ENCODE results near the gene SSC5D.
A peak's percentile ranks its signal among the peaks of the same experiment; 100 is the strongest.

SSC5D gene

DNA sequence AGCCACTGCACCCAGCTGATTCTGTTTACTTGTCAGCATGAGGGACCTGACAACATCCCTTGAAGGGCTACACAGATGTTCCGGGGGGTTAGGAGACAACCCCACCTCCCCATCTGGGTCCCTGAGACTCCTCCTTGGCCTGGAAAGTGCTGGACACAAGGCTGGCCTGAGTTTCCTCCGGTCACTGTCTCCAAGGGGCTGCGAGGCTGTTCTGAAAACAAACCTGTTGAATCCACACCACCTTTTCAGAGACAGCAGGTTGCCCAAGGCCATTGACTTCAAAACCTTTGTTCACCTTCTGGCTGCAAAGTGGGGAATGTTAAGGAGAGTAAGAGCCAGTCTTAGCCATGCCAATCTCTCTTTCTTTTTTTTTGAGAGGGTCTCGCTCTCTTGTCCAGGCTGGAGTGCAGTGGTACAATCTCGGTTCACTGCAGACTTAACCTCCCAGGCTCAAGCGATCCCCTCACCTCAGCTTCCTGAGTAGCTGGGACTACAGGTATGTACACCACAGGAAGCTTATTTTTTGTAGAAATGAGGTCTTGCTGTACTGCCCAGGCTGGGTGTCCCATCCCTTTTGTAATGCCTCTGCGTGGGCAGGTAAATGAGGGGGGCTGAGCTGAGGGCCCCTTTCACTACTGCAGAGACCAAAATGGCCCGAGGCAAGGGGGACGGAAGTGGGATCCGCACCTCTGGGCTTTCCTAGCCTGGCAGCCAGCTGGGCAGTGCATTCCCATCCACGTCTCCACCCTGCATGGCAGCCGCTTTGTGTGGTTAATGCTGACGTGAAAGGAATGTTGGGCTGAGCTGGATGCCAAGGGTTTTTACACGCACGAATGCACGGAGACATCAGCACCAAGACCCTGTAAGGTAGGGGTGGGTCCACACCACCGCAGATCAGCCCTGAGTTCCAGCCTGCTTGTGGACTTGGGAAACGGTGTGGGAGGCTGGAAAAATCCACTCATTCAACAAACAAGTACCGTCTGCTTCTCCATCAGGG lies 13.7 kb upstream of the SSC5D start:
- DNase-seq, result no peak

DNA sequence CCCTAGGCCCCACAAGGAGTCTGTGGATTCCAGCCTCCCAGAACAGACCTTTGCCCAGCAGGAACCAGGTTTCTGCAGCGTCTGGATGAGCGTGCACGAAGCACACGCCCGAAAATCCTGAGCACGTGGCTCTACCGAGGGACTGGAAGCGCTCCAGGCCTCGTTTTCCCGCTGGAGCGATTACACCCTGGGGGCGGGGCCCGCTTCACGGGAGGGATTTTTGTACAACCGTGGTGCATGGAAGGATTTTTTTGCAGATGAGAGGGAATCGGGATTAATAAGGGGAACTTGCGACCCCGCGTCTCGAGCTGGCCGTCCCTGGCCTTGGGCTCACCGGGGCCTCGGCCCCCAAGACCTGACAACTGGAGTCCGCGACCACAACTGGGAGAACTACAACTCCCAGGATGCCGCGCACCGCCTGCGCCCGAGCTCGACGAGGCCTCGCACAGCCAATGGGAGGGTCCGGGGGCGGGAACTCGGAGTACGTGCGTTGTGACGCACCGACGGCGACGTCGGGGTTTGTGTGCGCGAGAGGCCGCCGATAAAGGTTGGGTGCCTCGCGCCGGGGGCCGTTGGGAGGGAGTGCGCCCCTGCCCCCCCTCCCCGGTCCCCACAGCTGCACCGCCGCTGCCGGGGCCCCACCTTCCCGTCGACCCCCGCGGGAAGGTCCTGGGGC lies 12.0 kb upstream of the SSC5D start, which contains the start of gene ZNF628:
Gene ZNF628 (plus strand): TSS at position 518 of the 676 bp plus-strand sequence. CDS start 3,294 bp downstream, outside the sequence.
- peak; percentile 97 for DNase-seq

DNA sequence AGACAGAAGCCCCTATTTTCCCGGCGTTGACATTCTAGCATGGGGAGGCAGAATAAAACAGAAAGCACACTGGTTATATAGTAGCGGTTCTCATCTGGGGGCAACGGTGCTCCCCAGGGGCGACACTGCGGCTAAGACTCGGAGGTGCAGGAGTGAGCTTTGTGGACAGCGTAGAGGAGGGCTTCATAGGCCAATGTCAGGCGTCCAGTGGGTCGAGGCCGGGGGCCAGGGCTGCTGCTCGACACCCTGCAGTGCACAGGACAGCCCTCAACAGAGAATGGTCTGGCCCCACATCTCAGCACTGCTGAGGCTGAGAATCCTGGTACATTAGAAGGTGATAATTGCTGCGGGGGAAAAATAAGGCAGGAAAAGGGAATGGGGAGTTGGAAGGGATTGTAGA lies 10.3 kb upstream of the SSC5D start:
- DNase-seq, result no peak

DNA sequence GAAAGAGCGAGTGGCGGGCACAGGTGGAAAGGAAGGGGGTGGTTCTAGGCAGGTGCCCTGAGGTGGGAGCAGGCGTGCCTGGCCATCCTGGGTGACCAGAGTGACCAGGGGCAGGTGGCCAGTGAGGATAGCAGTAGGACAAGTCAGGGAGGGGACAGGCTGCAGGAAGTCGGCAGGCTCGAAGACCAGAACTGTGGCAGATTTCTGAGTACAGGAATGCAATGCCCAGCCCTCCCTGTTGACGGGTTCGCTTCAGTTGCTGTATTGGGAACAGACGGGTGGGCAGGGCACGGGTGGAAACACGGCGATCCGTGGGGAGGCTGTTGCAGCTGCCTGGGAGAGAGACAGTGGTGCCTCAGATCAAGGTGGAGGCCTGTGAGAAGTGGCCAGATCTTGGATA lies 9.9 kb upstream of the SSC5D start:
- no peak for DNase-seq

DNA sequence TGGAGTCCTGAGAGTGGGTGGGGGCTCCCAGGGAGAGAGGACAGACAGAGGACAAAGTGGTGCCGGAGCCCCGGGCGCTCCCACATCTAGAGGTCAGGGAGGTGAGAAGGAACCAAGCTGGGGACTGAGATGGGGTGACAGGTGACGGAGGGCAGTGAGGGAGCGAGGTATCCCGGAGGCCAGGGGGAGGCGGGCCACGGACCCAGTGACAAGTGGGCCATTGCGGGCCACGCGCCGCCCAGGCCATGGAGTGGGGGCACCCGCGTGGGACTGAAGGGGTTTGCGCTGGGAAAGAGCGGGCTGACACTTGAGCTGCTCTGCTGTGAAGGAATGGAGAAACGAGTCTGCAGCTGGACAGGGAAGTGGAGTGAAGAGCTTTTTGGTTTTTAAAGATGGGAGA lies 9.2 kb upstream of the SSC5D start:
- DNase-seq, result no peak

DNA sequence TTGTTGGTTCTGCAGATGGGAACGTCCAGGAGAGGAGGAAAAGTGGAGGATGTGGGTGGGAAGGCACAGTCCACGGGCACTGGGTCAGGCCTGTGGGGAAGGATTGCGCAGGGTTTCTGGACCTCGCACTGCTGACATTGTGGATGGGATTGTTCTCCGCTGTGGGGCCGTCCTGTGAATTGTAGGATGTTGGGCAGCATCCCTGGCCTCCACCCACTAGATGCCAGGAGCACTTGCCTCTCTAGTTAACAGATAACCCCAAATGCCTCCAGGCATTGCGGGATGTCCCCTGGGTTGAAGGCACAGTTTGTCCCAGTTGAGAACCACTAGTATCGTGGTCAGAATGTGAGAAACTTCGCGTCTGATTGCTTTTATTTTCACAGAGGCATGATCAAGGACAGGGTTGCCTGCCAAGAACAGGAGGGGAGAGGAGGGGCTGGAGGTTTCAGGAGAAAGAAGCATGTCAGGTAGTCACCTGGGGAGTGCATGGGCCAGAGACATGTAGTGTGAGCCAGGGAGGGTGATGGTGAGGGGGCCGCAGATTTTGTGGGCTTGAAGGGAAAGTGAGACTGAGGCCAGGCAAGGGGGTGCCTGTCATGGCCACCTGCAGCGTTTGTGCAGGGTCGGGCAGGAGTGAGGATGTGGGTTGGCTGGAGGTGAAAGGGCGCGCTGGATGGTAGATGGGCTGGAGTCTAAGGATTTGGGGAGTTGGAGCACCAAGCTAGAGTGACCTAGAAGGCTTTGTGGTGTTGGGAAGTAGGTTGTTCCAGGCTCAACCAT lies 8.6 kb upstream of the SSC5D start:
- DNase-seq, result no peak

DNA sequence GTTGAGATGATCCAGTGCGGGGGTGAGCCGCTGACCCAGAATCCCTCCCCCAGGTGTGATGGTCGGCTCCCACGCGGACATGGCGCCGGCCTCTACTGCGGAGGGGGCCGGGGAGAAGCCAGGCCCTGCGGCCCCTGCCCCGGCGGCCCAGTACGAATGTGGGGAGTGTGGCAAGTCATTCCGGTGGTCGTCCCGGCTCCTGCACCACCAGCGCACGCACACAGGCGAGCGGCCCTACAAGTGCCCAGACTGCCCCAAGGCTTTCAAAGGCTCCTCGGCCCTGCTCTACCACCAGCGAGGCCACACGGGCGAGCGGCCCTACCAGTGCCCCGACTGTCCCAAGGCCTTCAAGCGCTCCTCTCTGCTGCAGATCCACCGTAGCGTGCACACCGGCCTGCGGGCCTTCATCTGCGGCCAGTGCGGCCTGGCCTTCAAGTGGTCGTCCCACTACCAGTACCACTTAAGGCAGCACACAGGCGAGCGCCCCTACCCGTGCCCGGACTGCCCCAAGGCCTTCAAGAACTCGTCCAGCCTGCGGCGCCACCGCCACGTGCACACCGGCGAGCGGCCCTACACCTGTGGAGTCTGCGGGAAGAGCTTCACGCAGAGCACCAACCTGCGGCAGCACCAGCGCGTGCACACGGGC lies 7.0 kb upstream of the SSC5D start:
- no peak for DNase-seq

DNA sequence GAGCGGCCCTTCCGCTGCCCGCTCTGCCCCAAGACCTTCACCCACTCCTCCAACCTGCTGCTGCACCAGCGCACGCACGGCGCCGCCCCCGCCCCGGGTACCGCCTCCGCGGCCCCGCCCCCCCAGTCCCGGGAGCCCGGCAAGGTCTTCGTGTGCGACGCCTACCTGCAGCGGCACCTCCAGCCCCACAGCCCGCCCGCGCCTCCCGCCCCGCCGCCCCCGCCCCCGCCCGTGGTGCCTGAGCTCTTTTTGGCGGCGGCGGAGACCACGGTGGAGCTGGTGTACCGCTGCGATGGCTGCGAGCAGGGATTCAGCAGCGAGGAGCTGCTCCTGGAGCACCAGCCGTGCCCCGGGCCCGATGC lies 6.5 kb upstream of the SSC5D start:
- DNase-seq, result no peak

DNA sequence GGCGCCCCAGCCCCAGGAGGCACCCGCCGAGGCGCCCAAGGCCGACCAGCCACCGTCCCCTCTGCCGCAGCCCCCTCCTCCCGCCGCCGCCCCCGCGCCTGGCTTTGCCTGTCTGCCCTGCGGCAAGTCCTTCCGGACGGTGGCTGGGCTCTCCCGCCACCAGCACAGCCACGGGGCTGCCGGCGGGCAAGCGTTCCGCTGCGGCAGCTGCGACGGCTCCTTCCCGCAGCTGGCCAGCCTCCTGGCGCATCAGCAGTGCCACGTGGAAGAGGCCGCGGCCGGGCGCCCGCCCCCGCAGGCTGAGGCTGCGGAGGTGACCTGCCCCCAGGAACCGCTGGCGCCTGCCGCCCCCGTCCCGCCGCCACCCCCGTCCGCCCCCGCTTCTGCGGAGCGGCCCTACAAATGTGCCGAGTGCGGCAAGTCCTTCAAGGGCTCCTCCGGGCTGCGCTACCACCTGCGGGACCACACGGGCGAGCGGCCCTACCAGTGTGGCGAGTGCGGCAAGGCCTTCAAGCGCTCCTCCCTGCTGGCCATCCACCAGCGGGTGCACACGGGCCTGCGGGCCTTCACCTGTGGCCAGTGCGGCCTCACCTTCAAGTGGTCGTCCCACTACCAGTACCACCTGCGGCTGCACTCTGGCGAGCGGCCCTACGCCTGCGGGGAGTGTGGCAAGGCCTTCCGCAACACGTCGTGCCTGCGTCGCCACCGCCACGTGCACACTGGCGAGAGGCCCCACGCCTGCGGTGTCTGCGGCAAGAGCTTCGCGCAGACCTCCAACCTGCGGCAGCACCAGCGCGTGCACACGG lies 5.9 kb upstream of the SSC5D start:
- no peak for DNase-seq

DNA sequence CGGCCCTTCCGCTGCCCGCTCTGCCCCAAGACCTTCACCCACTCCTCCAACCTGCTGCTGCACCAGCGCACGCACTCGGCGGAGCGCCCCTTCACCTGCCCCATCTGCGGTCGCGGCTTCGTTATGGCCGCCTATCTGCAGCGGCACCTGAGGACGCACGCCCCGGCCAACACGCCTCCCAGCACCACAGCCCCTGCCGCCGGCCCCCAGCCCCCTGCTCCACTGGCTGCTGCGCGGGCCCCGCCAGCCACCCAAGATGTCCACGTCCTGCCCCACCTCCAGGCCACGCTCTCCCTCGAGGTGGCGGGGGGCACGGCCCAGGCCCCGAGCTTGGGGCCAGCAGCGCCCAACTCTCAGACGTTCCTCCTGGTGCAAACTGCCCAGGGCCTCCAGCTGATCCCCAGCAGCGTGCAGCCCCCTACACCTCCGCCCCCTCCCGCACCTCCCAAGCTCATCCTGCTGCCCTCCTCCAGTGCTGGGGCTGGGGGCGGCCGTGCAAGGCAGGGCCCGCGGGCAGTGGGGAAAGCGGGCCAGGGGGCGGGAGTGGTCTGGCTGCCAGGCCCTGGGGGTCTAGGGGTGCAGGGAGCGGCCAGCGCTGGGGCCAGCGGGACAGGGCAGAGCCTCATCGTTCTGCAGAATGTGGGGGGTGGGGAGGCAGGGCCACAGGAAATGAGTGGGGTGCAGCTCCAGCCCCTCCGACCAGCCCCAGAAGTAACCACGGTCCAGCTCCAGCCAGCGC lies 5.1 kb upstream of the SSC5D start:
- no peak for DNase-seq

DNA sequence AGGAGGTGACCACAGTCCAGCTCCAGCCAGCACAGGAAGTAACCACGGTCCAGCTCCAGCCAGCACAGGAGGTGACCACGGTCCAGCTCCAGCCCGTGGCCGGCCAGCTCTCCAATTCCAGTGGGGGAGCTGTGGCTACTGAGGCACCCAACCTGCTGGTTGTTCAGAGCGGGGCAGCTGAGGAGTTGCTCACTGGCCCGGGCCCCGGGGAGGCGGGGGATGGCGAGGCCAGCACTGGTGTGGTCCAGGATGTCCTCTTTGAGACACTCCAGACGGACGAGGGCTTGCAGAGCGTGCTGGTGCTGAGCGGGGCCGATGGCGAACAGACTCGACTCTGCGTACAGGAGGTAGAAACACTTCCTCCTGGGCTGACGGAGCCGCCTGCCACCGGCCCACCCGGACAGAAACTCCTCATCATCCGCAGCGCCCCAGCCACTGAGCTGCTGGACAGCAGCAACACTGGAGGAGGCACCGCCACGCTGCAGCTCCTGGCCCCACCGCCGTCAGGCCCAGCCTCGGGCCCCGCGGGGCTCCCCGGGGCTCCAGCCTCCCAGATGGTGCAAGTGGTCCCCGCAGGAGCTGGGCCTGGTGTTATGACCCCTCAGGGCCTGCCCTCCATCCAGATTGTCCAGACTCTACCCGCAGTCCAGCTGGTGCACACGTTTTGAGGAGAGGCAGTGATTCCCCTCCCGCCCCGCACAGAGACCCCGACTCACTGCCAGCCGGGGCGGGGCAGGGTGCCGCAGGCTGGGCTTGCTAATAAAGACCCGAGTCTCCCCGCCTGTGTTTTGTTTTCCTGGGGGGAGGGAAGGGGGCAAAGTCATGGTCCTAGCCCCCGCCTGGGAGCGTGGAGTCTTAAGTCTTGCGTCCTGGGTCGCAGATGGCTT lies 4.3 kb upstream of the SSC5D start:
- DNase-seq, result no peak

DNA sequence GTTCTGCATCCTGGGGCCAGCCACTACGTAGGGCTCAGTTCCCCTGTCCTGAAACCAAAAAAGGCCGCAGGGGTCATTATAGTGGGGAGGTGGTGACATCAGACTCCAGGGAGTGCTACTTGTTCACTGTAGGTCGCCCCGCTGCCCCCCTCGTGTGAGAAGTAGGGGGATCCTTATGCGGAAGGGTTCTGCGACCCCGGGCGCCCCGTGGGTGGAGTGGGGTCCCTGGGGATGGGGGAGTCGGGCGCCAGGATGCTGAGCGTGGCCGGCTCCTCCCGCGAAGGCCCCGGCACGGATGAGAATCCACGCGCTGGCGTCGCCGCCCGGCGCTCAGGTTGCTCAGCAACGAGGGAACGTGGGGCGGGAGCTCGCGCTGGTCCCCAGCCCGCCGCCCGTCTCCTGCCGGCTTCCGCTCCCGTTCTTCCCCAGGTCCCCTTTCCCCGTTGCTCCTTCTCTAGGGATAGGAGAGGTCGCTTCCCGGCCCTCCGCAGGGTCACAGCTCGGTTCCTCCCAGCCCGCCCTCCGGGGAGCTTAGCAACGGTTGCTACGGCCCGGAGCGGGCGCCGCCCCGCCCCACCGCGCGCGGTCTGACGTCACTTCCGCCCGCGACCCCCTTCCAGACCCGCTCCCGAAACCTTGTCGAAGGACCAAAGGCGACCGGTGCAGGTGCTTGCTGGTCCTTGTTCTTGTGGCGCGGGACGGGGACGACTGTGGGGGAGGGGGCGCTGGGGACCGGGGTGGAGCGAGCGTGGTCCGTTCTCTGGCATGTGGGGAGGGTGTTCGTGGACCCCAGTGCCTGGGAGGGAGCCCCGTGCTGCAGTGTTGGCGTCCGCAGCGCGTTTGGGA lies 3.4 kb upstream of the SSC5D start, which contains the start of gene NAT14:
Gene NAT14 (plus strand): TSS at position 596 of the 846 bp plus-strand sequence. CDS start 521 bp downstream, outside the sequence.
- DNase-seq, result peak; percentile 71

DNA sequence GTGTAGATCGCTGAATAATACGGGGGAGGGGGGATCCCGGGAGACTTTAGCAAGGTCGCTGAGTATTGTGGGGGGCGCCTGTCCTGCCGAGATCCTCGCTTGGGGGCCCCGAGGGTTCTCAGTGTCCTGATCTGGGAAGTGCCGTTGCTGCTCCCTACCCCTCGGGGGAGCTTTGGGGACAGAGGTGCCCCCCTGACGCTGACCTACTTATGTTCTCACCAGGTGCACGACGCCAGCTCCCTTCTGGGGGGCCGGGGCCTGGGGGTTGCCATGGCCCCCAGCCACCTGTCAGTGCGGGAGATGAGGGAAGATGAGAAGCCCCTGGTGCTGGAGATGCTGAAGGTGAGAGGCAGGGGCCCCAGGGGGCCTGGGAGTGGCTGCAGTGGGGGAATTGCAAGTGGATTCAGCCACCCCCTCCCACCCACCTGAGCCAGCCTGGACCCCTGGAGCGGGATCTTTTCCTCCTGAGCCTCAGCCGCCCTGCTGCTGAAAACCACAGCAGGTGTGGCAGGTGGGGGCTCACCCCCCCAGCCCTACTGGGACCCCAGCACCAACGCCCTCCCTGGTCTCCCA lies 2.7 kb upstream of the SSC5D start:
- DNase-seq, result no peak

DNA sequence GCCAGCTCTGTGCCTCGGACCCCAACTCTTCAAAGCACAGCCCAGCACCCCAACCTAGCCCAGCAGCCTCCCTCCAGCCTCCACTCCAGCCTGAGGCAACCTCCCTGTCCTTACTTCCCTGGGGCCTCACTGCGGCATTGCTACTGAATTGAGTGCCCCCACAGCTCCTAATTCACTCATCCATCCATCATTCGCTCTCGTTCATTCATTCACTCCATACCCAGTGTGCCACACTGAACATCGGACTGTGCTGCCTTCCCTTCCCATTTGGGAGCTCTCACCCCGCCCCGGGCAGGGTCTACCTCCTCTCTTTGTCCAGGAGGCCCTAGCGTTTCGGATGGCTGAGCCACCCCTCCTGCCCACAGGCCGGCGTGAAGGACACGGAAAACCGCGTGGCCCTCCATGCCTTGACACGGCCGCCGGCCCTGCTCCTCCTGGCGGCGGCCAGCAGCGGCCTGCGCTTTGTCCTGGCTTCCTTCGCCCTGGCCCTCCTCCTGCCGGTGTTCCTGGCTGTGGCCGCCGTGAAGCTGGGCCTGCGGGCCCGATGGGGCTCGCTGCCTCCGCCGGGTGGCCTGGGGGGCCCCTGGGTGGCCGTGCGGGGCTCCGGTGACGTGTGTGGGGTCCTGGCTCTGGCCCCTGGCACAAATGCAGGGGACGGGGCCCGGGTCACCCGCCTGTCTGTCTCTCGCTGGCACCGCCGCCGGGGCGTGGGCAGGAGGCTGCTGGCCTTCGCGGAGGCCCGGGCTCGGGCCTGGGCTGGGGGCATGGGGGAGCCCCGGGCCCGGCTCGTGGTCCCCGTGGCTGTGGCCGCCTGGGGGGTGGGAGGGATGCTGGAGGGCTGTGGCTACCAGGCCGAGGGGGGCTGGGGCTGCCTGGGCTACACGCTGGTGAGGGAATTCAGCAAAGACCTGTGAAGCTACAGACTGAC lies 1.9 kb upstream of the SSC5D start:
- no peak for DNase-seq

DNA sequence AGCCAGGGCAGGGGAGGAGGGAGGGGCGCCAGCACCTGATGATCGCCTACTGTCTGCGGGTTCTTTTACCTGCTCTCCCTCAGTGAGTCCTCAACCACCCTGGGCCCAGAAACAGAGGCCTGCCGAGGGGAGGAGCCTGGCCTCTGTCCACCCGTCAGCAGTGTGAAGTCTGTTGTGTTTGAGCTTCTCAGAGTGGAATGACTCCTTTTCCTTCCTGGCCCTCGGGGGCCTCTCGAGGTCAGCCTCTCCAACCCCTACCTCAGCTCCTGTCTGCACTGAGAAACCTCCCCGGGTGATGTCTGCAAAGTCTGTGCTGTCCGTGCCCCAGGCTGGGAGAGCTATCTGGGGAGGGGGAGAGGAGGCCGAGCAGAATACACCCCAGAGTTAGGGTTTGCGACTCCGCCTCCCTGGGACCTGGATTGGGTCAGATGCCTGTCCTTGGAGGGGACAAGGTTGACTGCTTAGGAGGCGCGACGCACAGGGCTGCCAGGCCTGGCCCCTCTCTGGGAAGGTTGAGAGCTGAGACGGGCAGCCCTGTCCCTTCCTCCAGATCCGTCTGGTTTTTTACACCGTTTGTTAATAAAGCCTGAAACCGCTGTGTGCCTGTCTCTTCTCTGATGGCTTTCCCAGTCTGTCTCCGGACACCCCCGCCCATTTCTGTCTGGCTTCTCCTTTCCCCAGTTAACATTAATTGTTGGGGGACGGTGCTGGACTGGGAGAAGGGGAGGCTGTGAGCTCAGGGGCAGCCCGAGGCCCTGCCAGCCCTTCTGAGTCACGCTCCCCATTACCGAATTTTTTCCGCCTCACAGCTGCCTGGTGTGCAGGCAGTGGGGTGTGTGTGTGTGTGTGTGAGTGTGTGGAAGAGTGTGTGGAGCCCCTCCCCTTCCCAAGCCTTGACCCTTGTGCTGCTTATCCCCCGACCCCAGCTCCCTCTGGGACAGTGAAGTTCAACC lies 989 bp upstream of the SSC5D start:
- peak; percentile 48 for DNase-seq

Data from stimulated activated CD4-positive, alpha-beta T cell treated with anti-CD3 and anti-CD28 coated beads, Interleukin-12 subunit alpha, Interleukin-12 subunit beta, amount 100 ng/mL, for 4 hours (primary cell).